ENCODE results near the gene SUCNR1. TPM values are rescaled to one million over a fixed set of nuclear protein-coding genes. Genes with fewer than 3 reads are reported as not detected.

Gene SUCNR1
- total and polyA plus RNA-seq, 2 of the 13 experiments (the other 11 are each of a cell fraction or from before 2014, with no cell fraction given): 0.03 TPM; not detected in 1

- TF ChIP-seq KIAA2018 (CRISPR knock-in tag; IDR thresholded peaks at IDR 0.05; ENCODE audit: borderline replicate concordance): no peak
- no peak for TF ChIP-seq DMAP1 (CRISPR knock-in tag; IDR thresholded peaks at IDR 0.05)
- TF ChIP-seq EZH2 (conservative IDR thresholded peaks at IDR 0.05; ENCODE audit: low read depth, low read length): no peak
- TF ChIP-seq ZNF646 (CRISPR knock-in tag; IDR thresholded peaks at IDR 0.05): no peak
- no peak for TF ChIP-seq TCF12 (IDR thresholded peaks at IDR 0.05)
- TF ChIP-seq TCF12 (CRISPR knock-in tag; IDR thresholded peaks at IDR 0.05): no peak
- TF ChIP-seq THAP7 (CRISPR knock-in tag; IDR thresholded peaks at IDR 0.05): no peak
- no peak for TF ChIP-seq E2F1 (CRISPR knock-in tag; IDR thresholded peaks at IDR 0.05)
- TF ChIP-seq NR2C2 (CRISPR knock-in tag; IDR thresholded peaks at IDR 0.05; ENCODE audit: borderline replicate concordance): no peak
- no peak for TF ChIP-seq SIX4 (CRISPR knock-in tag; IDR thresholded peaks at IDR 0.05)
- TF ChIP-seq ZNF296 (CRISPR knock-in tag; conservative IDR thresholded peaks at IDR 0.05): no peak
- TF ChIP-seq ZNF775 (CRISPR knock-in tag; IDR thresholded peaks at IDR 0.05; ENCODE audit: borderline replicate concordance): no peak
- no peak for TF ChIP-seq TSC22D2 (CRISPR knock-in tag; IDR thresholded peaks at IDR 0.05; ENCODE audit: borderline replicate concordance)
- no peak for TF ChIP-seq SATB2 (CRISPR knock-in tag; IDR thresholded peaks at IDR 0.05)
Observed at GRCh38 chr3:151891721-151892120, 18.3 kb downstream of the SUCNR1 start (continued).
